Subcutaneous abdominal adipose tissue (tissue), 5 donors: Measurements from ENCODE around the gene VWA7.
A peak's percentile ranks its signal among the peaks of the same experiment; 100 is the strongest.
"Not testable (repeated sequence)": the region's sequence is repeated elsewhere in the genome, so short reads cannot be mapped to it uniquely, and the experiment has no call there.

Experiments used
- H3K27ac ChIP-seq: one replicate; pipeline ENCODE4 v1.7.0; 2013; ENCODE audit warnings: low read depth, mild to moderate bottlenecking, inconsistent platforms, low read length, moderate library complexity
- H3K27me3 ChIP-seq, 5 donors: one replicate each; pipeline ENCODE4 v1.7.0; 2013; ENCODE audit warnings: low read length in 5 of 5, inconsistent platforms in 1 of 5; ENCODE audit not compliant: control insufficient read depth in 5 of 5, insufficient read depth in 4 of 5
- H3K36me3 ChIP-seq, 5 donors: one replicate each; pipeline ENCODE4 v1.7.0; 2013; ENCODE audit warnings: low read length in 5 of 5; ENCODE audit not compliant: control insufficient read depth in 5 of 5, insufficient read depth in 5 of 5
- H3K4me1 ChIP-seq, 5 donors: one replicate each; pipeline ENCODE4 v1.7.0; 2013; ENCODE audit warnings: low read length in 5 of 5, mild to moderate bottlenecking in 3 of 5, moderate library complexity in 1 of 5; ENCODE audit not compliant: control insufficient read depth in 5 of 5, insufficient read depth in 5 of 5
- H3K4me3 ChIP-seq, 5 donors: one replicate each; pipeline ENCODE4 v1.7.0; 2013; ENCODE audit warnings: low read length in 5 of 5, low read depth in 1 of 5
- H3K9ac ChIP-seq, 5 donors: one replicate each; pipeline ENCODE4 v1.7.0; 2013; ENCODE audit warnings: low read length in 5 of 5, mild to moderate bottlenecking in 4 of 5, moderate library complexity in 3 of 5
- H3K9me3 ChIP-seq, 5 donors: one replicate each; pipeline ENCODE4 v1.7.0; 2013; ENCODE audit warnings: low read length in 5 of 5; ENCODE audit not compliant: control insufficient read depth in 5 of 5
- donor health status: healthy.
- donor health status: healthy.
- donor health status: healthy.
- donor health status: healthy.
- donor health status: healthy.

VWA7 gene, protein sequence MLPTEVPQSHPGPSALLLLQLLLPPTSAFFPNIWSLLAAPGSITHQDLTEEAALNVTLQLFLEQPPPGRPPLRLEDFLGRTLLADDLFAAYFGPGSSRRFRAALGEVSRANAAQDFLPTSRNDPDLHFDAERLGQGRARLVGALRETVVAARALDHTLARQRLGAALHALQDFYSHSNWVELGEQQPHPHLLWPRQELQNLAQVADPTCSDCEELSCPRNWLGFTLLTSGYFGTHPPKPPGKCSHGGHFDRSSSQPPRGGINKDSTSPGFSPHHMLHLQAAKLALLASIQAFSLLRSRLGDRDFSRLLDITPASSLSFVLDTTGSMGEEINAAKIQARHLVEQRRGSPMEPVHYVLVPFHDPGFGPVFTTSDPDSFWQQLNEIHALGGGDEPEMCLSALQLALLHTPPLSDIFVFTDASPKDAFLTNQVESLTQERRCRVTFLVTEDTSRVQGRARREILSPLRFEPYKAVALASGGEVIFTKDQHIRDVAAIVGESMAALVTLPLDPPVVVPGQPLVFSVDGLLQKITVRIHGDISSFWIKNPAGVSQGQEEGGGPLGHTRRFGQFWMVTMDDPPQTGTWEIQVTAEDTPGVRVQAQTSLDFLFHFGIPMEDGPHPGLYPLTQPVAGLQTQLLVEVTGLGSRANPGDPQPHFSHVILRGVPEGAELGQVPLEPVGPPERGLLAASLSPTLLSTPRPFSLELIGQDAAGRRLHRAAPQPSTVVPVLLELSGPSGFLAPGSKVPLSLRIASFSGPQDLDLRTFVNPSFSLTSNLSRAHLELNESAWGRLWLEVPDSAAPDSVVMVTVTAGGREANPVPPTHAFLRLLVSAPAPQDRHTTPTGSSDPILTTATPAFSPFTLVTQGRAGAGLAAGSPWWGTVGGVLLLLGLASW

DNA sequence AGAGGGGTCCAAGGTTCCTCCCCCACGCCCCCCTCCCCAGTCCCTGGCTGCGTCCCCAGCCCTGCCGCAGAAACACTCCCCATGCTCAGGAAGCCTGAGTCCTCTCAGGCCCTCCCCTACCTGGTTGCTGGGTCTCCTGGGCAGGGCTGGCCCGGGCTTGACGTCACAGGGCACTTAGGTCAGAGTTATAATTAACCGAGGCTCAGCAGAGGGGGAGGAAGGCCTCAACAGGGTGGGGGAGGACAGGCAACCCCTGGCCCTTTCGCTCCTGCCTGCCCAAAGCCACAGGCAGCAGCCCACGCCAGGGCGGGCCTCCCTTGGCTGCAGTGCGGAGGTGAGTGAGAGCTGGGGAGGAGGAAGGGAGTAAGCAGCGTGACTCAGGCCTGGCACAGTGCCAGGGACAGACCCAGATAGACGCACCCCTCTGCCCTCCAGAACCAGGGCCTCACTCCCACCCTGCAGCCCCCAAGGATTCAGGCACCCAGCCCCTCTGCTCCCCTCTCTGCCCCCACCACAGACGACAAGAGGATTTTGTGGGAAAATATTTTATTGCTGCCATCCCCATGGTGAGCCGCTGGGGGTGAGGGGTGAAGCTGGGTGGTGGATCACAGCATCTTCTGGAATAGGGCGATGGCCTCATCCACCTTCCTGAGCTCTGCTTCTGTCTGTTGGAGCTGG is at the start of gene VWA7:
TSS of gene VWA7 (minus strand) at position 340 of the 678 bp plus-strand sequence. CDS start 549 bp downstream, outside the sequence.
- H3K9ac ChIP-seq = peak within 1 kb of the TSS in 1 of 5 donors; percentile 35
- H3K27ac ChIP-seq = no peak within 1 kb of the TSS
- no peaks in the 10 kb centered on the region for H3K9me3 ChIP-seq
- no peaks in the 10 kb centered on the region for H3K27me3 ChIP-seq
- peaks cover 0 to 46% (median 42%) of the 10 kb centered on the region in 5 donors for H3K36me3 ChIP-seq
- H3K4me1 ChIP-seq = peaks cover 0 to 14% (median 8%) of the 10 kb centered on the region in 5 donors
- peak within 1 kb of the TSS in 1 of 5 donors; percentile 3 for H3K4me3 ChIP-seq

DNA sequence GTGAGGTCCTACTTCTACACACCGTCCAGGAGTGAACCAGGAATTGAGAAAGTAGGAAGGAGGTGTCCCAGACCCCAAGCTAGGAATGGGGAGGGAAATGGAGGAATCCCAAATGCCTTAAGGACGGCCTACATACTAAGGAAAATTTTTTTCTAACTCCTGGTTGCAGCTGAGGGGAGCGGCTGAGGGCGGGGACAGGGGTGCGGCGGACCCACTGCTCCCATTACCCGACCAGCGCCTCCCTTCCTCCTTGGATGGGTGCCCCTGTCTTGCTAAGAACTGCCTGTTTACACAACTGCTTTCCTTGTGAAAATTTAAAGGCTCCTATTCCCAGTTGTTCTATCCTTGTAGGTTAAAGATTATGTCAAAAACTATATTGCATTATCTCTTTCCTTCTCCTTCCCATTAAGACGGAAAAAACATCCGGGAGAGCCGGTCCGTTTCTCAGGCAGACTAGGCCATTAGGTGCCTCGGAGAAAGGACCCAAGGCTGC is 49.7 kb upstream of the VWA7 start:
- Histone ChIP-seq H3K9me3 (no peaks in the 10 kb centered on the region), H3K4me3 (peak overlapping the region; percentile 72 to 87 (median 79)), H3K9ac (peak overlapping the region; percentile 75 to 100 (median 83)), H3K27ac (peak overlapping the region; percentile 100), H3K36me3 (no peaks in the 10 kb centered on the region), H3K27me3 (peaks cover 0 to 6% (median 0%) of the 10 kb centered on the region in 5 donors), H3K4me1 (peaks cover 20 to 49% (median 40%) of the 10 kb centered on the region in 5 donors)

DNA sequence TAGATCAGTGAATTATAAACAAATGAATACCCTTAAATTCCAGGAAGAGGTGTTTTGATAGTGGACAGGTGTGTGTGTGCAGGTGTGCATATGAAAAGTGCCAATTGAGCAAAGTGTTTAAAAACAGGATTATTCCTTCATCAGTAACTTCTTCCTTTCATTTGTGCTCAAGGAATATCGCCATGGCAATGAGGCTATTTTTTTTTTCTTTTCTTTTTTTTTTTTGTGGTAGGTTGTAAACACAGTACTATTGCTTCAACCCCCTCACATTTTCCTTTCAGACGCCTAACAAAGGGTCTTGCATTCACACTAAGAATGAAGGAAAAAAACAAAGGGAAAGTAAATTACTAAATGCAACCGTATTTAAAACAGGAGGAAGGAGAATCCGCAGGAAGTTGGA is 48.4 kb upstream of the VWA7 start:
- peak overlapping the region in 2 of 5 donors; percentile 16 to 35 for H3K9ac ChIP-seq
- no peaks in the 10 kb centered on the region for H3K9me3 ChIP-seq
- peaks cover 16 to 45% (median 38%) of the 10 kb centered on the region in 5 donors for H3K4me1 ChIP-seq
- no peak overlapping the region for H3K4me3 ChIP-seq
- H3K36me3 ChIP-seq = no peaks in the 10 kb centered on the region
- peak overlapping the region; percentile 100 for H3K27ac ChIP-seq
- peaks cover 0 to 6% (median 0%) of the 10 kb centered on the region in 5 donors for H3K27me3 ChIP-seq

DNA sequence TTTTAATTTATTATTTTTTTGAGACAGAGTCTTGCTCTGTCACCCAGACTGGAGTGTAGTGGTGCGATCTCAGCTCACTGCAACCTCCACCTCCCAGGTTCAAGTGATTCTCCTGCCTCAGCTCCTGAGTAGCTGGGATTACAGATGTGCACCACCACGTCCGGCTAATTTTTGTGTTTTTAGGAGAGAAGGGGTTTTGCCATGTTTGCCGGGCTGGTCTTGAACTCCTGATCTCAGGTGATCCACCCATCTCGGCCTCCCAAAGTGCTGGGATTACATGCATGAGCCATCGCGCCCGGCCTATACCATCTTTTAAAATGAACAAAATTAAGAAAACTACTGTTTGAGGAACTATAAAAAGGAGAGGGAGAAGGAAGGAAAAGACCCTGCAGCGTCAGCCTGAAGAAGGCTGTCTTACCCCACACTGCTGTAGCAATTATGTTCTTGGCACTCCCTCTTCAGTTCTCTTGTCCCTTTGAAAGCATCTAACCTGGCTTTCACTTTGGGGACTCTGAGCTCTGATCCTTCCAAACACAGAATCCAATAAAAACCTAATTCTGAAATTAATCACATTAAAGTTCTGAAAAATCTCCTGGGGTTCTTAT is 46.6 kb upstream of the VWA7 start:
- H3K4me3 ChIP-seq, H3K27me3 ChIP-seq, H3K36me3 ChIP-seq, H3K9me3 ChIP-seq: not testable (repeated sequence)
- Histone ChIP-seq H3K27ac (peak overlapping the region; percentile 100), H3K9ac (peak overlapping the region in 2 of 5 donors; percentile 77 to 97), H3K4me1 (peaks cover 14 to 54% (median 47%) of the 10 kb centered on the region in 5 donors)

DNA sequence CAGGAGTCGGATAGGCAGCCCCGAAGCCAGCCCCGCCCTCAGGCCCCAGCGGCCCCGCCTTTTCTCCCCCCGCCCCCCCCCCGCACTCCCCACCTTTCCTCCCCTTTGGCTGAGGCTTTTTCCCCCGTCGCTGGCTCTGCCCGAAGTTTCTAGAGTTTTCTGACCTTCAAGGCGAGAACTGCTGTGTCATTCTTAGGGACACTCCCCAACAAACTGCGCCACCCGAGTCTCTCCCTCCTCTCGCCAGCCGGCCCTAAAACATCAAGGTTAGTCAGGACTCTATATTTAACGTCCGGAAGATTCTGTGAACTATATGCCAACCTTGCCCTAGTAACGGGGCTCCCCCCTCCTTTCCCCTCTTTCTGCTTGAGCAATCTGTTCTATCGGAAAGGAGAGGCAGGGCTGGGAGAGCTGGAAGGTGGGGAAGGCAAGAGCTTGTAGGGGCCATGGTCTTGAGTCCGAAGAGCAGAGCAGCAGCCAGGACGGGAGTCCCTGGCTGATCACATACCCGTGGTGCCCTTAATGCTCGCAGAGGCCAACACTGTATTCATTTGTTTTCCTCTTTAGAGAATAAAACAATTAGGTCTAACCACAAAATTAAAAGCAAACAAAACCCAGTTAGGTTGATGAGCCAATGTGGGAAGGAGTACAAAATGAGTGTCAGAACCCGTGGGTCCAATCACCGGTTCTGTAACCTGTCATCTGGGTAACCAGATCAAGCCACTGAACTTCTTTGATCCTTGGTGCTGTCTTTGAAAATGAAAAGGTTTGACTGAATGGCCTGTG is 45.1 kb upstream of the VWA7 start:
- peak overlapping the region; percentile 100 for H3K27ac ChIP-seq
- H3K9me3 ChIP-seq = no peaks in the 10 kb centered on the region
- H3K4me3 ChIP-seq = peak overlapping the region; percentile 58 to 84 (median 79)
- H3K9ac ChIP-seq = peak overlapping the region; percentile 77 to 97 (median 92)
- H3K4me1 ChIP-seq = peaks cover 14 to 69% (median 60%) of the 10 kb centered on the region in 5 donors
- H3K36me3 ChIP-seq = no peaks in the 10 kb centered on the region
- peaks cover 0 to 4% (median 0%) of the 10 kb centered on the region in 5 donors for H3K27me3 ChIP-seq

DNA sequence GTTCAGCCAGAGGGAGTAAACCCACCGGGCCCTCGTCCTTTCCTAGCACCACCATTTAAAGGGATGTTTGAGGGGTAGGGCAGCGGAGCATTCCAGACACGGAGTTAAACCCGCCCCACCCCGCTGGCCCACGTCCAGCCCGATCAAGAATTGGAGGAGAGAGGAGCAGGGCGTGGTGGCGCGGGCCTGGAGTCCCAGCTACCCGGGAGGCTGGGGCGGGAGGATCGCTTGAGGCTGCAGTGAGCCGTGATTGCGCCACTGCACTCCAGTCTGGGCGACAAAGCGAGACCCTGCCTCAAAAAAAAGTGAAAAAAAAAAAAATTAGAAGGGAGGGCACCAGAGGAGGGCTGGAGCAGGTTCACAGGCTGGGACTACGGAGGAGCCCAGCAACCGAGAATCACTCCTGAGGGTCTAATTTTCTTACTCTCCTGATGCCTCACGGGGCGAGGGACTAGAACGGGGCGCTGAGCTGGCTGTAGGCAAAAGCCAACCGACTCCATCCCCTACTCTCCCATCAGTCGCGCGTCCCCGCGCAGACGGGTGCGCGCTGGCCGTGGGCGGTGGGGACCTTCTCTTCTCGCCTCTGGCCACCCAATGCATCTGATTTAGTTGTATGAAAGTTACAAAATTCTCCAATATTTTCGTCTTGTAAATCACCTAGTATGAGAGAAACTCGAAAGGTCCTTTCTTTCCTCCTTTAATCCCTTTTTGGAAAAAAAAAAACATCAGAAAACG is 44.3 kb upstream of the VWA7 start:
- Histone ChIP-seq H3K36me3 (no peaks in the 10 kb centered on the region), H3K9ac (peak overlapping the region; percentile 36 to 95 (median 79)), H3K27ac (peak overlapping the region; percentile 100), H3K4me1 (peaks cover 9 to 65% (median 54%) of the 10 kb centered on the region in 5 donors), H3K4me3 (peak overlapping the region; percentile 57 to 79 (median 75)), H3K27me3 (no peaks in the 10 kb centered on the region), H3K9me3 (no peaks in the 10 kb centered on the region)

DNA sequence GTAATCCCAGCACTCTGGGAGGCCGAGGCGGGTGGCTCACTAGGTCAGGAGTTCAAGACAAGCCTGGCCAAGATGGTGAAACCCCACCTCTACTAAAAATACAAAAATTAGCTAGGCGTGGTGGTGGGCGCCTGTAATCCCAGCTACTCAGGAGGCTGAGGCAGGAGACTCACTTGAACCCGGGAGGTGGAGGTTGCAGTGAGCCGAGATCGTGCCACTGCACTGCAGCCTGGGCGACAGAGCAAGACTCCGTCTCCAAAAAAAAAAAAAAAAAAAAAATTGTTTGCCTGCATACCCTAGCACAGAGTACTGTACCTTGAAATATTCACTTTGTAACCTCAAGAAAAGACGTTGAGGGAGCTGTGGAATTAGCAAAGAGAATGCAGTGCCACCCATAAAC is 43.3 kb upstream of the VWA7 start:
- not testable (repeated sequence) for H3K9me3 ChIP-seq, H3K36me3 ChIP-seq, H3K27me3 ChIP-seq, H3K4me3 ChIP-seq
- Histone ChIP-seq H3K4me1 (peaks cover 9 to 57% (median 50%) of the 10 kb centered on the region in 5 donors), H3K27ac (peak overlapping the region; percentile 100), H3K9ac (peak overlapping the region in 1 of 5 donors; percentile 66)

DNA sequence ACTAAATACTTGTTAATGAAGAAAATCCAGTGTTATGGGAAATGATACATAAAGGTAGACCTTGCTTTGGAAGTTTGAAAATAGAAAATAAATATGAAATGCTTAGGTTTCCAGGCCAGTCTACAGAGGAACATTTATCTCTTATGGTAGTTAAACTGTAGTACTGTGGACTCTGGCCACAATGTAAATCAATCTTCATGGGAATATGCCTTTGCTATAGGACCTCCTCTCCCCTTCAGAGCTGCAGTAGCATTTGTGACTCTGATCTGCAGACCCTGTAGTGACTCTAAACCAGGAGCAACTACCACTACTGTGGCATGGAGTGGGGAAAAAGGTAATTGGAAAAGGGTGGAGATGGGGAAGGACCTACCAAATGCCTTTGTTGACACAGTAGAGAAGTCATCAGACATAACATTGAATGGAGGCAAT is 42.8 kb upstream of the VWA7 start:
- Histone ChIP-seq H3K36me3 (no peaks in the 10 kb centered on the region), H3K9ac (peak overlapping the region in 2 of 5 donors; percentile 28 to 57), H3K4me3 (peak overlapping the region in 1 of 5 donors; percentile 49), H3K27ac (peak overlapping the region; percentile 100), H3K27me3 (no peaks in the 10 kb centered on the region), H3K9me3 (no peaks in the 10 kb centered on the region), H3K4me1 (peaks cover 8 to 55% (median 50%) of the 10 kb centered on the region in 5 donors)
